T-cell (primary cell): ENCODE measurements around the gene PRKD3. TPM values are rescaled to one million over a fixed set of nuclear protein-coding genes. Genes with fewer than 3 reads are reported as not detected.

Experiments used
- ATAC-seq, 4 experiments: fragments of 200-7000 bp in 3 of 4; fragments of 150-1000 bp in 1 of 4; cut with Tn5 transposase; replicated peaks in 1 of 4; 1 replicate in 3 of 4; 2 replicates in 1 of 4; pipeline ENCODE4 v1.10.0; 2021; ENCODE audit warnings: moderate library complexity in 3 of 4, mild to moderate bottlenecking in 2 of 4, moderate number of reproducible peaks in 1 of 4
- CTCF ChIA-PET, 2 donors: fragments of 300-600 bp; sonication (Branson Sonifier 250); formaldehyde crosslinking; loops; one replicate each; lab custom pipeline; 2022; ENCODE audit warnings: antibody characterized with exemption in 2 of 2; lab: Charles Lee
- POLR2A ChIA-PET, 2 donors: fragments of 300-600 bp; sonication (Branson Sonifier 250); formaldehyde crosslinking; loops; one replicate each; lab custom pipeline; 2022; ENCODE audit warnings: antibody characterized with exemption in 2 of 2; lab: Charles Lee
- DNase-seq, 35 experiments: peaks; one replicate each; pipeline versions ENCODE4 v3.0.0 to v3.0.0-alpha.2; 2013 to 2023
- H3K27ac ChIP-seq: one replicate; pipeline ENCODE4 v1.5.1; 2013; ENCODE audit warnings: low read length
- H3K27me3 ChIP-seq, 2 experiments: replicated peaks in 1 of 2; 1 replicate in 1 of 2; 2 replicates in 1 of 2; pipeline versions ENCODE4 v1.6.1 to v1.7.0; 2013; ENCODE audit warnings: low read length in 1 of 2, mixed read lengths in 1 of 2; ENCODE audit not compliant: control insufficient read depth in 2 of 2, insufficient read depth in 2 of 2; ENCODE audit errors: extremely low read depth in 1 of 2
- H3K36me3 ChIP-seq, 2 donors: 1 replicate in 1 of 2; 2 replicates in 1 of 2; pipeline versions ENCODE4 v1.6.1 to v1.7.0; 2013; ENCODE audit warnings: low read length in 1 of 2; ENCODE audit not compliant: control insufficient read depth in 2 of 2, insufficient read depth in 1 of 2; ENCODE audit errors: extremely low read depth in 1 of 2
- H3K4me1 ChIP-seq, 2 experiments: 1 replicate in 1 of 2; 2 replicates in 1 of 2; pipeline versions ENCODE4 v1.6.1 to v1.7.0; 2013; ENCODE audit warnings: low read length in 2 of 2, mixed read lengths in 1 of 2; ENCODE audit not compliant: insufficient read depth in 2 of 2, control insufficient read depth in 1 of 2; ENCODE audit errors: extremely low read depth in 1 of 2
- H3K4me3 ChIP-seq, 2 donors: 1 replicate in 1 of 2; 2 replicates in 1 of 2; pipeline versions ENCODE4 v1.5.1 to v1.7.0; 2013; ENCODE audit warnings: mild to moderate bottlenecking in 2 of 2, low read length in 1 of 2, moderate library complexity in 1 of 2; ENCODE audit not compliant: control insufficient read depth in 1 of 2; ENCODE audit errors: extremely low read depth in 1 of 2
- H3K9me3 ChIP-seq: 2 replicates; pipeline ENCODE4 v1.7.0; 2013
- H3K27ac Mint-ChIP-seq, 2 donors: one replicate each; pipeline ENCODE4 v1.8.0; 2020 to 2021; ENCODE audit warnings: mild to moderate bottlenecking in 2 of 2, mixed read lengths in 2 of 2
- H3K27me3 Mint-ChIP-seq, 2 donors: one replicate each; pipeline ENCODE4 v1.8.0; 2021 to 2022; ENCODE audit warnings: mixed read lengths in 2 of 2
- H3K36me3 Mint-ChIP-seq: one replicate; pipeline ENCODE4 v1.8.0; 2021; ENCODE audit warnings: mixed read lengths
- H3K4me1 Mint-ChIP-seq, 3 donors: one replicate each; pipeline ENCODE4 v1.8.0; 2020 to 2022; ENCODE audit warnings: mixed read lengths in 3 of 3, mild to moderate bottlenecking in 1 of 3
- H3K4me3 Mint-ChIP-seq, 3 donors: one replicate each; pipeline ENCODE4 v1.8.0; 2020 to 2022; ENCODE audit warnings: mild to moderate bottlenecking in 3 of 3, mixed read lengths in 3 of 3, moderate library complexity in 3 of 3
- H3K9me3 Mint-ChIP-seq, 3 donors: one replicate each; pipeline ENCODE4 v1.8.0; 2020 to 2022; ENCODE audit warnings: mixed read lengths in 3 of 3
- WGBS: methylation state at CpG from one replicate; pipeline ENCODE4 v1.1.5; 2013; ENCODE audit warnings: missing lambda C conversion rate; ENCODE audit not compliant: insufficient coverage; 5-methylcytosine and 5-hydroxymethylcytosine counted together
- total RNA-seq, 35 experiments: library from RNA in 6 of 35; stranded (reverse) in 6 of 35; fragments of 120-200 nt in 1 of 35; gene quantifications; one replicate each; pipeline versions ENCODE4 v1.2.1 to v1.2.4 and lab custom pipeline; 2013 to 2026

PRKD3 gene
- total RNA-seq, 5 donors from 2014 or later (not counting 1 experiment from before 2014, with no cell fraction given): 30.6 to 45.5 (median 36.9) TPM

GRCh38 chr2:37291680-37292079 is 33.0 kb downstream of the PRKD3 start:
- no CpG with 5 or more reads among the region's 2 CpGs for WGBS
- Histone ChIP-seq H3K36me3 (peaks cover 3 to 14% of the 10 kb centered on the region in 2 donors), H3K4me1 (no peaks in the 10 kb centered on the region), H3K4me3 (no peak overlapping the region), H3K9me3 (no peaks in the 10 kb centered on the region), H3K27me3 (no peaks in the 10 kb centered on the region), H3K27ac (no peak overlapping the region)
- DNase-seq (no peak), ATAC-seq (no peak)
- H3K9me3 Mint-ChIP-seq: no peaks in the 10 kb centered on the region
- ChIA-PET CTCF (interaction anchor here in 1 of 2 donors (0.6 to 1.2 kb wide), 2 partner anchors 51 to 451 kb away, joined by 3 read pairs; no protein-coding TSS in a partner anchor), POLR2A (interaction anchor here (0.6 kb wide), 2 partner anchors 11 to 78 kb away, joined by 3 to 4 read pairs; no protein-coding TSS in a partner anchor)
- H3K36me3 Mint-ChIP-seq: peaks cover 28% of the 10 kb centered on the region
- no peaks in the 10 kb centered on the region for H3K27me3 Mint-ChIP-seq
- H3K27ac Mint-ChIP-seq: no peak overlapping the region
- peaks cover 3 to 8% (median 6%) of the 10 kb centered on the region in 3 donors for H3K4me1 Mint-ChIP-seq
- no peak overlapping the region for H3K4me3 Mint-ChIP-seq

GRCh38 chr2:37287966-37288365 is 36.7 kb downstream of the PRKD3 start:
- DNase-seq: peak in 2 of 35 experiments; percentile 10 to 29
- Mint-ChIP-seq H3K27me3 (no peaks in the 10 kb centered on the region), H3K4me3 (no peak overlapping the region), H3K27ac (no peak overlapping the region), H3K36me3 (peaks cover 33% of the 10 kb centered on the region), H3K9me3 (no peaks in the 10 kb centered on the region), H3K4me1 (no peaks in the 10 kb centered on the region)
- Histone ChIP-seq H3K4me3 (no peak overlapping the region), H3K4me1 (no peaks in the 10 kb centered on the region), H3K27ac (no peak overlapping the region), H3K36me3 (peaks cover 3 to 16% of the 10 kb centered on the region in 2 donors), H3K9me3 (no peaks in the 10 kb centered on the region), H3K27me3 (no peaks in the 10 kb centered on the region)
- ATAC-seq: no peak
- ChIA-PET CTCF (interaction anchor here (0.6 kb wide), 2 partner anchors 35 to 84 kb away, joined by 3 read pairs; no protein-coding TSS in a partner anchor), POLR2A (interaction anchor here (0.8 kb wide), 2 partner anchors 24 to 359 kb away, joined by 3 to 5 read pairs; no protein-coding TSS in a partner anchor)
- WGBS: 100% methylated on average over 1 of the region's 2 CpGs

- H3K36me3 Mint-ChIP-seq: peaks cover 36% of the 10 kb centered on the region
- Histone ChIP-seq H3K36me3 (peaks cover 0 to 18% of the 10 kb centered on the region in 2 donors), H3K4me3 (no peak overlapping the region), H3K4me1 (no peaks in the 10 kb centered on the region), H3K27ac (no peak overlapping the region), H3K27me3 (no peaks in the 10 kb centered on the region), H3K9me3 (no peaks in the 10 kb centered on the region)
- H3K27me3 Mint-ChIP-seq: no peaks in the 10 kb centered on the region
- ChIA-PET CTCF (interaction anchor here (0.7 kb wide), 4 partner anchors 51 to 1980 kb away, joined by 3 to 5 read pairs (median 4); no protein-coding TSS in a partner anchor), POLR2A (interaction anchor here in 1 of 2 donors (0.6 kb wide), 1 partner anchor 112 kb away, joined by 5 read pairs; no protein-coding TSS in a partner anchor)
- no peak overlapping the region for H3K27ac Mint-ChIP-seq
- no peak overlapping the region for H3K4me3 Mint-ChIP-seq
- ATAC-seq (no peak), DNase-seq (no peak)
- no peaks in the 10 kb centered on the region for H3K9me3 Mint-ChIP-seq
- H3K4me1 Mint-ChIP-seq: no peaks in the 10 kb centered on the region
Observed at GRCh38 chr2:37284381-37284780, 40.3 kb downstream of the PRKD3 start.

- WGBS: no CpG with 5 or more reads among the region's 2 CpGs
- H3K9me3 ChIP-seq: no peaks in the 10 kb centered on the region
- no peak overlapping the region for H3K27ac ChIP-seq
- no peaks in the 10 kb centered on the region for H3K4me1 ChIP-seq
- no peak overlapping the region for H3K4me3 ChIP-seq
- Mint-ChIP-seq H3K36me3 (peaks cover 31% of the 10 kb centered on the region), H3K9me3 (no peaks in the 10 kb centered on the region), H3K4me1 (no peaks in the 10 kb centered on the region), H3K27ac (no peak overlapping the region), H3K4me3 (no peak overlapping the region), H3K27me3 (no peaks in the 10 kb centered on the region)
- DNase-seq (no peak), ATAC-seq (no peak)
- ChIA-PET POLR2A (no interaction called here), CTCF (no interaction called here)
- peaks cover 0 to 15% of the 10 kb centered on the region in 2 donors for H3K36me3 ChIP-seq
- H3K27me3 ChIP-seq: no peaks in the 10 kb centered on the region
Observed at GRCh38 chr2:37283207-37283606, 41.4 kb downstream of the PRKD3 start.

GRCh38 chr2:37282746-37283145 is 41.9 kb downstream of the PRKD3 start:
- H3K9me3 ChIP-seq: no peaks in the 10 kb centered on the region

GRCh38 chr2:37281916-37282315 is 42.7 kb downstream of the PRKD3 start:
- DNase-seq (no peak), ATAC-seq (no peak)
- no peak overlapping the region for H3K27ac ChIP-seq
- CTCF ChIA-PET: no interaction called here
- no peaks in the 10 kb centered on the region for H3K4me1 ChIP-seq
- POLR2A ChIA-PET: no interaction called here
- WGBS: no CpG with 5 or more reads among the region's 1 CpG
- Mint-ChIP-seq H3K4me1 (no peaks in the 10 kb centered on the region), H3K9me3 (no peaks in the 10 kb centered on the region), H3K4me3 (no peak overlapping the region), H3K36me3 (peaks cover 27% of the 10 kb centered on the region), H3K27ac (no peak overlapping the region), H3K27me3 (no peaks in the 10 kb centered on the region)
- no peak overlapping the region for H3K4me3 ChIP-seq
- no peaks in the 10 kb centered on the region for H3K9me3 ChIP-seq
- no peaks in the 10 kb centered on the region for H3K27me3 ChIP-seq
- H3K36me3 ChIP-seq: peaks cover 0 to 15% of the 10 kb centered on the region in 2 donors

More at GRCh38 chr2:37282746-37283145, 41.9 kb downstream of the PRKD3 start:
- 94% methylated on average over 2 of the region's 2 CpGs for WGBS
- Mint-ChIP-seq H3K4me3 (no peak overlapping the region), H3K27ac (no peak overlapping the region), H3K9me3 (no peaks in the 10 kb centered on the region), H3K27me3 (no peaks in the 10 kb centered on the region), H3K36me3 (peaks cover 26% of the 10 kb centered on the region), H3K4me1 (no peaks in the 10 kb centered on the region)
- Histone ChIP-seq H3K4me1 (no peaks in the 10 kb centered on the region), H3K27ac (no peak overlapping the region), H3K36me3 (peaks cover 0 to 15% of the 10 kb centered on the region in 2 donors), H3K4me3 (no peak overlapping the region), H3K27me3 (no peaks in the 10 kb centered on the region)
- CTCF ChIA-PET: interaction anchor here in 1 of 2 donors (0.5 kb wide), 1 partner anchor 114 kb away, joined by 5 read pairs; no protein-coding TSS in a partner anchor
- POLR2A ChIA-PET: no interaction called here
- ATAC-seq (no peak), DNase-seq (no peak)
